Measurements from ENCODE around the gene NCR3LG1.

GRCh38 chr11:17406818-17407149, 55.2 kb downstream of the NCR3LG1 start:
- TF ChIP-seq CTCF (IDR thresholded peaks at IDR 0.05; ENCODE audit: low read depth, low read length) (no peak), POLR2A (IDR thresholded peaks at IDR 0.05; ENCODE audit: extremely low read depth, insufficient read length) (no peak), MYC (IDR thresholded peaks at IDR 0.05; ENCODE audit: low read depth, low read length) (no peak)

Measured in NB4 (cell line).